ENCODE measurements around the gene ENSA.

Gene ENSA

DNA sequence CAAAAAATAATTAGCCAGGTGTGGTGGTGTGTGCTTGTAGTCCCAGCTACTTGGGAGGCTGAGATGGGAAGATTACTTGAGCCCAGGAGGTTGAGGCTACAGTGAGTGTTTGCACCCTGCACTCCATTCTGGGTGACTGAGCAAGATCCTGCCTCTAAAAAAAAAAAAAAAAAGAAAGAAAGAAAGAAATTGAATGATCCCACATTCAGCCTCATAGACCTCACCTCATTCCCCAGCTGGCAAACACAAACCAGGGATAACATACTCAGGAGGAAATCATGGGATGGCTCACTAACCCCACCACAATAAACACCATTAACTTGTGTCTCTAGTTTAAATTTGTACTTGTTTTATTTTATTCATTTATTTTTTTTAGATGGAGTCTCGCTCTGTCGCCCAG is 8.5 kb downstream of the ENSA start:
- in situ Hi-C loops (cut with HindIII; ENCODE audit: low sequenced_read_pairs), result no loop called here
- TF ChIP-seq, protein P1, sequence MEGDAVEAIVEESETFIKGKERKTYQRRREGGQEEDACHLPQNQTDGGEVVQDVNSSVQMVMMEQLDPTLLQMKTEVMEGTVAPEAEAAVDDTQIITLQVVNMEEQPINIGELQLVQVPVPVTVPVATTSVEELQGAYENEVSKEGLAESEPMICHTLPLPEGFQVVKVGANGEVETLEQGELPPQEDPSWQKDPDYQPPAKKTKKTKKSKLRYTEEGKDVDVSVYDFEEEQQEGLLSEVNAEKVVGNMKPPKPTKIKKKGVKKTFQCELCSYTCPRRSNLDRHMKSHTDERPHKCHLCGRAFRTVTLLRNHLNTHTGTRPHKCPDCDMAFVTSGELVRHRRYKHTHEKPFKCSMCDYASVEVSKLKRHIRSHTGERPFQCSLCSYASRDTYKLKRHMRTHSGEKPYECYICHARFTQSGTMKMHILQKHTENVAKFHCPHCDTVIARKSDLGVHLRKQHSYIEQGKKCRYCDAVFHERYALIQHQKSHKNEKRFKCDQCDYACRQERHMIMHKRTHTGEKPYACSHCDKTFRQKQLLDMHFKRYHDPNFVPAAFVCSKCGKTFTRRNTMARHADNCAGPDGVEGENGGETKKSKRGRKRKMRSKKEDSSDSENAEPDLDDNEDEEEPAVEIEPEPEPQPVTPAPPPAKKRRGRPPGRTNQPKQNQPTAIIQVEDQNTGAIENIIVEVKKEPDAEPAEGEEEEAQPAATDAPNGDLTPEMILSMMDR (IDR thresholded peaks at IDR 0.05; ENCODE audit: low read depth, low read length, missing control alignments), result no peak
- no peak overlapping the region for H3K4me3 ChIP-seq (ENCODE audit: low read depth, low read length)
- DNase-seq (ENCODE audit: low read depth), result no peak

GRCh38 chr1:150619576-150620509 is 9.6 kb downstream of the ENSA start:
- in situ Hi-C loops (cut with HindIII; ENCODE audit: low sequenced_read_pairs), result no loop called here
- TF ChIP-seq, protein P1 (IDR thresholded peaks at IDR 0.05; ENCODE audit: low read depth, low read length, missing control alignments), result peak; percentile 47
- peak; percentile 22 for DNase-seq (ENCODE audit: low read depth)

DNA sequence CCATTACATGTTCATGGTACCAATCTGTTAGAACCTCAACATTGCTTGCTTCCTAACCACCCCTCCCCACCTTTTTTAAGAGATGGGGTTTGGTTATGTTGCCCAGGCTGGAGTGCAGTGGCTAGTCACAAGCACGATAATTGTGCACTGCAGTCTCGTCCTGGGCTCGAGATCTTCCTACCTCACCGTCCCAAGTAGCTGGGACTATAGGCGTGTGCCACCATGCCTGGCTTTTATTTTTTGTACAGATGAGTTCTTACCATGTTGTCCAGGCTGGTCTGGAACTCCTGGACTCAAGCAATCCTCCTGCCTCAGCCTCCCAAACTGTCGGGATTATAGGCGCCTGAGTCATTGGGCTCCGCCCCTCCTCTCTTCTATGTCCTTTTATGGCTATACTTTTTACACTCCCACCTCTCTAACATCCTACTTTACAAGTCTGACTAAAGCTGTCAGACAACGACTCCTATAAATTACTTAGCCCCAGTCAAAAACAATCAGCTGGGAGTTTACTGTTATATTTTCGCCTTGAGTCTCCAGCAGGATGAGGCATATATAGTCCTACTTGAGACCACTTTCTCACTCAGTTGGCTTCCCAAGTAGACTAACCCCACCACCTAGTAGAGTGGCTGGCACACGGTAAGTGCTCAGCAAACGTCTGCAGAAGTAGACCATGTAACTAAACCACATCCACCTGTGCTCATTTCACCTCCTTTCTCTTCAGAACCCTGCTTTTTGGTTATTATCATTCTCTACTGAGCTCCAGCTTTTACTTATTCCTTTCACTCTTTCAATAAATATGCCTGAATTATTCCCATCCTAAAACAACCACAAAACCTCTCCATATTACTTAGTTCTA is 13.8 kb downstream of the ENSA start:
- no peak overlapping the region for H3K4me3 ChIP-seq (ENCODE audit: low read depth, low read length)
- in situ Hi-C loops (cut with HindIII; ENCODE audit: low sequenced_read_pairs), result no loop called here
- TF ChIP-seq, protein P1 (IDR thresholded peaks at IDR 0.05; ENCODE audit: low read depth, low read length, missing control alignments), result no peak
- DNase-seq (ENCODE audit: low read depth), result no peak

More at GRCh38 chr1:150619576-150620509, 9.6 kb downstream of the ENSA start:
- H3K4me3 ChIP-seq (ENCODE audit: low read depth, low read length), result no peak overlapping the region

DNA sequence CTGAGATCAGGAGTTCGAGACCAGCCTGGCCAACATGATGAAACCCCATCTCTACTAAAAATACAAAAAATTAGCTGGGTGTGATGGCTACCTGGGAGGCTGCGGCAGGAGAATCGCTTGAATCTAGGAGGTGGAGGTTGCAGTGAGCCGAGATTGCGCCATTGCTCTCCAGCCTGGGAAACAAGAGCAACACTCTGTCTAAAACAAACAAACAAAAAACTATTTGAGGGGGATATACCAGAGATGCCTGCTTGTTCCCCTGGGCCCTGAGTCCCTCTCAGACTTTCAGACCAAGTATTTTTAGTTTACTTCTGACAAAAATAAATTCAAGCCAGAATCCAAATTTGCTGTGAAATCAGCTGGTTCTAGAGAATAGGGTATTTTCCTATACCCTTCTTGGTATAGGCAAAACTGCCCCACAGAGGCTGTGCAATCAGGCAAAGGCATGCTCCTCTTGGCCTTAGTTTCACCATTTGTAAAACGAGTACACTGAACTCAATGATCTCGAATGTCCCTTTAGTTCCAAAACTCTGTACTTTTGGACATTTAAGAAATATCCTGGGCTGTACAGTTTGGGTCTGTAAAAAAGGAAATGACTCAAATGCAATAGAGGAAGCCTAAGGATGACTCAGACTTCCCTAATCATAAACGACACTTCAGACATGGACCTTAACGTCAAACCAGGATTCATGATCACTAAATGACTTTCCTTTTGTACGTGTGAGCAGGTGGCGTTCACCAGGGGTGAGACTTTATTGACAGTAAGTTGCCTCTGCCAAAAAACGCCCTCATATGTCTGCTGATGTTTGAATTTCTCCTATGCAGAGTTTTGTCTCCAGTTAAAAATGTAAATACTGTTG is 16.1 kb downstream of the ENSA start:
- no peak overlapping the region for H3K4me3 ChIP-seq (ENCODE audit: low read depth, low read length)
- TF ChIP-seq, protein P1 (IDR thresholded peaks at IDR 0.05; ENCODE audit: low read depth, low read length, missing control alignments), result no peak
- DNase-seq (ENCODE audit: low read depth), result peak; percentile 29
- in situ Hi-C loops (cut with HindIII; ENCODE audit: low sequenced_read_pairs), result no loop called here

- no peak for DNase-seq (ENCODE audit: low read depth)
- in situ Hi-C loops (cut with HindIII; ENCODE audit: low sequenced_read_pairs), result no loop called here
- no peak overlapping the region for H3K4me3 ChIP-seq (ENCODE audit: low read depth, low read length)
- TF ChIP-seq, protein P1 (IDR thresholded peaks at IDR 0.05; ENCODE audit: low read depth, low read length, missing control alignments), result no peak
Measured at GRCh38 chr1:150612014-150612345, 17.4 kb downstream of the ENSA start.

GRCh38 chr1:150610576-150610975 is 18.8 kb downstream of the ENSA start:
- H3K4me3 ChIP-seq (ENCODE audit: low read depth, low read length), result no peak overlapping the region
- TF ChIP-seq, protein P1 (IDR thresholded peaks at IDR 0.05; ENCODE audit: low read depth, low read length, missing control alignments), result no peak
- in situ Hi-C loops (cut with HindIII; ENCODE audit: low sequenced_read_pairs), result no loop called here
- DNase-seq (ENCODE audit: low read depth), result no peak
